Stimulated activated CD8-positive, alpha-beta memory T cell treated with anti-CD3 and anti-CD28 coated beads, Interleukin-4, amount 100 ng/mL, for 4 hours (primary cell): ENCODE measurements around the gene ARHGEF7.

ENCODE experiments used
- DNase-seq, 2 donors: peaks; one replicate each; pipeline ENCODE4 v3.0.0-alpha.2; 2020; ENCODE audit warnings: low read depth in 2 of 2, low spot score in 1 of 2

The ARHGEF7 gene

DNA sequence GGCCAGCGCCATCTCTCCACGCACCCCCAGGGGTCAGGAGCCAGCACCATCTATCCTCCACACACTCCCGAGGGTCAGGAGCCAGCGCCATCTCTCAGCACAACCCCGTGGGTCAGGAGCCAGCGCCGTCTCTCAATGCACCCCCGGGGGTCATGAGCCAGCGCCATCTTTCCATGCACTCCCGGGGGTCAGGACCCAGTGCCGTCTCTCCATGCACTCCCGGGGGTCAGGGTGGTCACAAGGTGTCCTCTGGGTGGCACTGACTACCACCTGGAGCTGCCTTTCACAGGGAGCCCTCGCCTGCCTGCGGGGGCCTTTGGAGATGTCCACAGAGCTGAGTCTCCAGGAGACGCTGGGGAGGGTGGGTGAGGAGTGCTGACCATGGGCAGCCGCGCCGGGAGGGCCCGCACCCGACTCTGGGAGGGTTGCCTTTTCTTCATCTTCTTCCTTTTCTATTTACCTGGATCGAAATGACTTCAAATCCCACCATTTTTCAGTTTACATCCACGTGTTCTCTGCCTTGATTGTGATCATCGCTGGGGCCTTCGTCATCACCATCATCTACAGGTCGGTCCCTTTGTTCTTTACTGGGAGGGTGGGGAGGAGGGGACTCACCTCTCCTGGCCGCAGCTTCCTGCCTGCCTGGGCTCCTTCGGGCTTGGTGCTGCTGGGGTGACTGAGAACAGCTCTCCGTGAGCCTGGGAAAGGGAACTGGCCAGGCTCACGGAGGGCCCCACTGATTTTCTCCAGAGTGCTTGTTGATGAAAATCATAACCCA lies 224.4 kb downstream of the ARHGEF7 start:
- DNase-seq = no peak

DNA sequence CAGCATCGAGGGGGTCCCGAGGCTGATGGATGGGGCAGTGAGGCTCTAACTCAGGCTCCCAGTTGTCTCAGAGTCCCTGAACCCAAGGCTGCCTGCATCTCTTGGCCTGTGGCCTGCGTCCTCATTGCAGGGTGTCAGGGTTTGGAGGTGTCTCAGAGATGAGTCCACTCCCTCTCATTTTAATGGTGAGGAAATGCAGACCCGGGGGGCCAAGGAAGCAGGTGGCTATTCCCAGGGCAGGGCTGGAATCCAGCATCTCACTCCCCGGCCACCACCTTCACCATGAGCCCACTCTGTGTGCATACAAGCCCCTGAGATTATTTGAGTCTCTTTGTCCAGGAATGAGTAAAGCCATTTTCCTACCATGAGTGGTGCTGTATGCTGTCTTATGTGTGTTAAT lies 226.8 kb downstream of the ARHGEF7 start:
- no peak for DNase-seq

DNA sequence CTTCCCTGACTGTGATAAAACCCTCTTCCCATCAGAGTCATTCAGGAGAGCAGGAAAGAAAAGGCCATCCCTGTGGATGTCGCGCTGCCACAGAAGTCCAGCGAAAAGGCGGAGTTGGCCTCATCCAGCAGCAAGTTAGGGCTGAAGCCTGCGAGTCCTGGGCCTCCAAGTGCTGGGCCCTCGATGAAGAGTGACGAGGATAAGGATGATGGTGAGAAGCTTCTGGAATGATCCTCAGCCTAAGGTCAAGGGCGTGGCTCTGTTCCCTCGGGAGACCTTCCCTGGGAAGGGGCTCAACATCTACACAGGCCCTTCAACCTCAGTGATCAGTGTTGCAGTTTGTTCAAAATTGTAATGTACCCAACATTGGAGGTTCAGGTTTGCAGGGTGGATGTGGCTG lies 227.6 kb downstream of the ARHGEF7 start:
- DNase-seq = no peak

DNA sequence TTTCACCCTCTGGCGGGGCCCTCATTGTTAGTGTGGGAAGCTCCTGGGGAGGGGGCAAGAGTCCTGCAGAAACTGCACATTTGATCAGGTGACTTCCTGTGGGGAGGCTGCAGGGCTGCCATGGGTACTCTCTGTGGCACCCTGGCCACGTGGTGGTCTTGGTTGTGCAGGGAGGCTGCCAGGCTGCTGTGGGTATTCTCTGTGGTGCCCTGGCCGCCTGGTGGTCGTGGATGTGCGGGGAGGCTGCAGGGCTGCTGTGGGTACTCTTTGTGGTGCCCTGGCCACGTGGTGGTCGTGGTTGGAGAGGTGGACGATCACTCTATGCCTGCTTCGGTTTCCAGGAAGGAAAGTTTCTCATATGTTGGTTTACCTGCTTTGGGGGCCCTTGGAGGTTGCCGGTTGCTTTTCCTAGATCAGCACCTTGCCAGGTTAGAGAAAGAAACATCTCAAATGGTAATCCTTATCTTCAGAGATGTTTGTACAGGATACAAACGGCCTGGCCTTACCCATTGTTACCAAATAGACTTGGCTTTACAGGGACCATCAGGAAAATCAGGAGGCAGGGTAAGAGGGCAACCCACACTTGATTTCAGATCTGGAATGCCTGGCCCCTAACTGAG lies 228.2 kb downstream of the ARHGEF7 start:
- DNase-seq = no peak

DNA sequence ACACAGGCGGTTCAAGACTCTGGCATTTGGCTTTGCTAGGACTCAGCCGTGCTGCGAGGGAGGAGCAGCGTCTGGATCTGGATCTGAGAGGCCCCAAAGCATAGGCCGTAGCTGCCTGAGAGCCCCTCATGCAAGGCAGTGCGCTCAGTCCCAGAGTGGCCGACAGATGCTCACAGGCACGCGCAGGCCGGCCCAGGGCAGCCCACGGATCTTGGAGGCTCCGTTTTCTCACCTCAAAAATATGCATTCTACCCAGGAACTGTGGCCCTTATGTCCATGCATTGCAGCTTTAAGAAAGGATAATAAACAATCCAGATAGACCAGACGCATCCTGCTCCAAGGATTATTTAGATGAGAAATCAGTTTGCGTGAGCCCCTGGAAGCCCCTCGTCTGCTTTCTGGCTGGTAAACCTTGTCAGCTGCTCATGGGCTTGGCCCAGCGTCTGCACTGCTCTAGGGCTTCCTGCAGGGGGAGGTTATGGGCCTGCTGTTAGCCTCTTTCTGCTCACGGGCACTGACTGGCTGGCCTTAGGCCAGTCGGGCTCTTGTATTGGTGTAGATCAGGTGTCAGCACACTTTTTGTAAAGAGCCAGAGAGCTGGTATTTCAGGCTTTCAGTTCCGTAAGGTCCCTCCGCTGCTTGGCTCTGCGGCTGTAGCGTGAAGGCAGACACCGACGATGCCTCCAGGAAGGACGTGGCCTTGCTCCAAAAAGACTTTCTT lies 229.5 kb downstream of the ARHGEF7 start:
- DNase-seq = no peak

DNA sequence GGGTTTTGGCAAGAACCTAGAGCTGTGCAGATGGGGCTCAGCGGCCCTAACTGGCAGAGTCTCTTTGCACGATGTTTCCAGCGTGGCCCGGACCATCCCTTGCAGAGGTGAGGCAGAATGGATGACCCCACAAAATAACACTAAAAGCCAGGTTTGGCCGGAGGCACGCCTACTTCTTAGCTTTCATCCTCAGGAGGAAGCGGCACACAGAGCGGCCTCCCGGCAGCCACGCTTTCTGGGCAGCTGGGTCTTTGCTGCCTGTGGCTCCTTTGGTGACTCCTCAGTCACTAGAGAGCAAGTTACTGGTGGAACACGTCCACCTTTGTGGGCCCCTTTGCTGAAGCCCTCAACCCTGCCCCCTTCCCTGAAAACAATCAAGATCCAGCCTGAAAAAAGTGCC lies 230.6 kb downstream of the ARHGEF7 start:
- no peak for DNase-seq

DNA sequence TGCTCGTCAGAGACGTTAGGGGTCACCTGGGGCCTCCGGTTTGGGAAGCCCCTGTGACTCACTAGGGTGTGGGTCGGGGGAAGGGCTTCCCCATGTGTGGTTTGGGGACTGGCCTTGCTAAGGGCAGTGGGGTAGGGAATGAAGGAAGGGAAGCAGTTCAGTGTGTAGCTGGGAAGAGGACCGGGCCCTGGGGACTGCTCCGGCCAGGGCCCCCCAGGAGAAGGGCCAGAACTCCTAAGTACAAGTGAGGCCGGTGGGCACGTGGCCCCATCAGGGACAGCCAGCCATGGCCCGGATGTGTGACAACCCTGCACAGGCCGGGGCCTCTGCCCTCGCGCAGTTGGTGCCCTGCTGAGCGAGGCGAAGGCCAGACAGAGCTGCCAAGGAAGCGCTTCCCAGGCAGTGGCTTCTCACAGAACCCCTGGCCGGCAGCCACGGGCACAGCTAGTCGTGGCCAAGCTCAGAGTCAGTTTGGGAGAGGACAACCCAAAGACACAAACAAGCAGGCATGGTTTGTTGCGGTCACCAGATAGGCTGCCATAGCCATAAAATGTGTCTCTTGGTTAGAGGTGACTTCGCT lies 231.1 kb downstream of the ARHGEF7 start:
- no peak for DNase-seq

DNA sequence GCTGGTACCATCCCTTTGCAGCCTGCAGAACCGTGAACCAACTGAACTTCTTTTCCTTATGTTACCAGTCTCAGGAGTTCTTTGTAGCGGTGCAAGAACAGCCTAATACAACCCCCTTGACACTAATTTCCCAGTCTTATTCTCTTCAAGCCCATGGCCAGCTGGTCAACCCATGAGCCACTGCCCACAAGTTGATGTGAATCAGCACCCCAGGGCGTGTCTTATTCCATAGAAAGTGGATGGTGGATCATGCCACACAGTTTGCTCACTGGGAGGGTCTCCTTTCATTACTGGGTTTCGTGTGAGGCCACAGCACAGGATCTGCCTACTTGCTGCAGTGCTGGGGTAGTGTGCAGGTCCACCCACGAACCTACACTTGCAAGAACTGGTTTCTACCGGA lies 232.3 kb downstream of the ARHGEF7 start:
- no peak for DNase-seq

DNA sequence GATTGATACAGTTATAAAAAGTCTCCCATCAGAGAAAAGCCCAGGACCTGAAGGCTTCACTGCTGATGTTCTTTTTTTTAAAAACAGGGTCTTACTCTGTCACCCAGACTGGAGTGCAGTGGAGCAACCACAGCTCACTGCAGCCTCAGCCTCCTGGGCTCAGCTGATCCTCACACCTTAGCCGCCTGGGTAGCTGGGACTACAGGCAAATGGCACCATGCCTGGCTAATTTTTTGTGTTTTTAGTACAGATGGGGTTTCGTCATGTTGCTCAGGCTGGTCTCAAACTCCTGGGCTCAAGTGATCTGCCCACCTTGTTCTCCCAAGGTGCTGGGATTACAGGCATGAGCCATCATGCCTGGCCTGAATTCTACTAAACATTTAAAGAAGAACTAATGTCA lies 238.4 kb downstream of the ARHGEF7 start:
- no peak for DNase-seq

DNA sequence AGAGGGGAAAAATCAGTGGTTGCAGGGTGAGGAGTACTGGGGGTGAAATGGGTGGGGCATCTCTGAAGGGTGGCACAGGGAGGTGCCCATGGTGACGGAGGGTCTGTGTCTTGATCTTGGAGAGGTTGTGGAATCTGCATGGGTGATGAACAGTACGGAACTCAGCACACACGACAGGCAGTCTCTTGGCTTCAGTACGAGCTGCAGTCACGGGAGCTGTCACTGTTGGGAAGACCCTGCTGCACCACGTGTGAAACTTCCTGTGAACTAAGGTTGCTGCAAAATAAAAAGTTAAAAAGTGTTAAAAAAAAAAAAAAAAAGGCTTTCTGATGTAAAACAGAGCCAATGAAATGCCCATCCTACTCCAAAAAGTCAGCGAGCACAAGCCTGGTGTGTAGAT lies 239.7 kb downstream of the ARHGEF7 start:
- no peak for DNase-seq
